ENCODE data around the gene EIF4E3.

DNA sequence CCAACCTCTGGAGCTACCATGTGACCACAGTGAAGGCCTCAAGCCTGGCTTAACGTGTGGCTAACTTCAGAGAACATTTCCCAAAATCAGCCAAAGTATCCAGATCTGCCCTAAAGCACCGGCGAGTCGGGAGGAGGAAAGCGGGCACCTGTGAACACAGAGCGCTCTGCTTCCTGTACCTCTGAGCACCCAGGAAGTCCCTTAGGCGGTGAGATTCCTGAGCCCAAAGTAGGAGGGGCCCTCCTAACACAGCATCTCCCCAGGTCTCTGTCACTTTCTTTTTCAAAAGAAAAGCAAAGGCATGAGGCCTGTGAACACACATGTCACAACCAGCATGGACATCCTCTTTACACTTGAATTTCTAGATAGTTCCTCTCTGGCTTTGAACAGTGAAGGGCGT lies 944 bp upstream of the EIF4E3 start:
- TF ChIP-seq, protein P1, sequence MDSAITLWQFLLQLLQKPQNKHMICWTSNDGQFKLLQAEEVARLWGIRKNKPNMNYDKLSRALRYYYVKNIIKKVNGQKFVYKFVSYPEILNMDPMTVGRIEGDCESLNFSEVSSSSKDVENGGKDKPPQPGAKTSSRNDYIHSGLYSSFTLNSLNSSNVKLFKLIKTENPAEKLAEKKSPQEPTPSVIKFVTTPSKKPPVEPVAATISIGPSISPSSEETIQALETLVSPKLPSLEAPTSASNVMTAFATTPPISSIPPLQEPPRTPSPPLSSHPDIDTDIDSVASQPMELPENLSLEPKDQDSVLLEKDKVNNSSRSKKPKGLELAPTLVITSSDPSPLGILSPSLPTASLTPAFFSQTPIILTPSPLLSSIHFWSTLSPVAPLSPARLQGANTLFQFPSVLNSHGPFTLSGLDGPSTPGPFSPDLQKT (CRISPR knock-in tag; IDR thresholded peaks at IDR 0.05; ENCODE audit: borderline replicate concordance): no peak
- TF ChIP-seq ZBTB1 (CRISPR knock-in tag; IDR thresholded peaks at IDR 0.05; ENCODE audit: borderline replicate concordance) (no peak), MAZ (IDR thresholded peaks at IDR 0.05; ENCODE audit: borderline replicate concordance, low read depth, low read length) (no peak), MAZ (CRISPR knock-in tag; IDR thresholded peaks at IDR 0.05; ENCODE audit: low read depth) (no peak), SMC3 (IDR thresholded peaks at IDR 0.05; ENCODE audit: low read length) (no peak), SPEN (CRISPR knock-in tag; IDR thresholded peaks at IDR 0.05; ENCODE audit: low read depth) (no peak), NR1H2 (CRISPR knock-in tag; IDR thresholded peaks at IDR 0.05; ENCODE audit: borderline replicate concordance, low read depth) (no peak), ZSCAN12 (CRISPR knock-in tag; IDR thresholded peaks at IDR 0.05) (no peak), IRX3 (CRISPR knock-in tag; IDR thresholded peaks at IDR 0.05; ENCODE audit: borderline replicate concordance, low read depth) (no peak)
- TF ChIP-seq, protein P2, sequence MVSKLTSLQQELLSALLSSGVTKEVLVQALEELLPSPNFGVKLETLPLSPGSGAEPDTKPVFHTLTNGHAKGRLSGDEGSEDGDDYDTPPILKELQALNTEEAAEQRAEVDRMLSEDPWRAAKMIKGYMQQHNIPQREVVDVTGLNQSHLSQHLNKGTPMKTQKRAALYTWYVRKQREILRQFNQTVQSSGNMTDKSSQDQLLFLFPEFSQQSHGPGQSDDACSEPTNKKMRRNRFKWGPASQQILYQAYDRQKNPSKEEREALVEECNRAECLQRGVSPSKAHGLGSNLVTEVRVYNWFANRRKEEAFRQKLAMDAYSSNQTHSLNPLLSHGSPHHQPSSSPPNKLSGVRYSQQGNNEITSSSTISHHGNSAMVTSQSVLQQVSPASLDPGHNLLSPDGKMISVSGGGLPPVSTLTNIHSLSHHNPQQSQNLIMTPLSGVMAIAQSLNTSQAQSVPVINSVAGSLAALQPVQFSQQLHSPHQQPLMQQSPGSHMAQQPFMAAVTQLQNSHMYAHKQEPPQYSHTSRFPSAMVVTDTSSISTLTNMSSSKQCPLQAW (CRISPR knock-in tag; IDR thresholded peaks at IDR 0.05): no peak

Measured in HepG2 (cell line).